HFF-Myc (cell line): Measurements from ENCODE around the gene LTK.

Experiments used
- DNase-seq: peaks from one replicate; pipeline ENCODE4 v3.0.0-alpha.2; 2011; ENCODE audit warnings: low read depth; ENCODE audit errors: extremely low read depth
- H3K4me3 ChIP-seq: replicated peaks from 2 replicates; pipeline ENCODE4 v1.5.1; 2011; ENCODE audit warnings: low read depth, mild to moderate bottlenecking, control low read depth, low read length
- CTCF ChIP-seq: IDR thresholded peaks from 2 replicates; pipeline ENCODE4 v1.5.1; 2012; ENCODE audit warnings: mild to moderate bottlenecking, low read depth, low read length, control low read depth; ENCODE audit errors: missing control alignments

Gene LTK

GRCh38 chr15:41513506-41514227, at the start of gene LTK:
TSS of gene LTK (minus strand) at chr15:41513827. CDS start at chr15:41513709, 118 bp downstream.
- TF ChIP-seq CTCF: no peak
- DNase-seq: no peak
- peak within 1 kb of the TSS; percentile 37 for H3K4me3 ChIP-seq

GRCh38 chr15:41562784-41563198, 49.2 kb upstream of the LTK start:
- H3K4me3 ChIP-seq: no peak overlapping the region
- DNase-seq: no peak
- no peak for TF ChIP-seq CTCF

- TF ChIP-seq CTCF: no peak
- no peak overlapping the region for H3K4me3 ChIP-seq
- DNase-seq: no peak
Measured at GRCh38 chr15:41562244-41562643, 48.6 kb upstream of the LTK start.

GRCh38 chr15:41561777-41562145, 48.1 kb upstream of the LTK start:
- H3K4me3 ChIP-seq: no peak overlapping the region
- peak; percentile 15 for TF ChIP-seq CTCF

GRCh38 chr15:41561104-41561776, 47.6 kb upstream of the LTK start:
- H3K4me3 ChIP-seq: no peak overlapping the region
- TF ChIP-seq CTCF: no peak
- no peak for DNase-seq

More at GRCh38 chr15:41561777-41562145, 48.1 kb upstream of the LTK start:
- DNase-seq: no peak

- no peak for TF ChIP-seq CTCF
- peak overlapping the region; percentile 69; the same call in 1 of the 2 replicates for H3K4me3 ChIP-seq
- DNase-seq: no peak
Measured at GRCh38 chr15:41560572-41560874, 46.9 kb upstream of the LTK start.
